ENCODE measurements around the gene EXPH5.

EXPH5 gene

GRCh38 chr11:108486331-108486730 lies 107.2 kb downstream of the EXPH5 start:
- no peak for TF ChIP-seq CTCF (IDR thresholded peaks at IDR 0.05; ENCODE audit: low read depth, low read length)

GRCh38 chr11:108483163-108483562 lies 110.4 kb downstream of the EXPH5 start:
- no peak for TF ChIP-seq CTCF (IDR thresholded peaks at IDR 0.05; ENCODE audit: low read depth, low read length)
- DNase-seq (ENCODE audit: low read depth in 2 of 2) = peak in 1 of 2 donors; percentile 11
- H3K4me3 ChIP-seq (replicated peaks in 1 of 2; ENCODE audit: low read depth in 2 of 2, low read length in 2 of 2) = no peak overlapping the region

More at GRCh38 chr11:108486331-108486730, 107.2 kb downstream of the EXPH5 start:
- H3K4me3 ChIP-seq (replicated peaks in 1 of 2; ENCODE audit: low read depth in 2 of 2, low read length in 2 of 2) = no peak overlapping the region
- DNase-seq (ENCODE audit: low read depth in 2 of 2) = no peak

- no peak overlapping the region for H3K4me3 ChIP-seq (replicated peaks in 1 of 2; ENCODE audit: low read depth in 2 of 2, low read length in 2 of 2)
- no peak for TF ChIP-seq CTCF (IDR thresholded peaks at IDR 0.05; ENCODE audit: low read depth, low read length)
- DNase-seq (ENCODE audit: low read depth in 2 of 2) = no peak
Observed at GRCh38 chr11:108474664-108475463, 118.7 kb downstream of the EXPH5 start.

GRCh38 chr11:108472681-108473080 lies 120.9 kb downstream of the EXPH5 start:
- H3K4me3 ChIP-seq (replicated peaks in 1 of 2; ENCODE audit: low read depth in 2 of 2, low read length in 2 of 2) = no peak overlapping the region
- no peak for DNase-seq (ENCODE audit: low read depth in 2 of 2)
- TF ChIP-seq CTCF (IDR thresholded peaks at IDR 0.05; ENCODE audit: low read depth, low read length) = no peak

- TF ChIP-seq CTCF (IDR thresholded peaks at IDR 0.05; ENCODE audit: low read depth, low read length) = no peak
- DNase-seq (ENCODE audit: low read depth in 2 of 2) = no peak
- no peak overlapping the region for H3K4me3 ChIP-seq (replicated peaks in 1 of 2; ENCODE audit: low read depth in 2 of 2, low read length in 2 of 2)
Observed at GRCh38 chr11:108468478-108468864, 125.1 kb downstream of the EXPH5 start.

- TF ChIP-seq CTCF (IDR thresholded peaks at IDR 0.05; ENCODE audit: low read depth, low read length) = no peak
- peak; percentile 97 to 98 for DNase-seq (ENCODE audit: low read depth in 2 of 2)
- peak within 1 kb of the TSS; percentile 65 to 71 for H3K4me3 ChIP-seq (replicated peaks in 1 of 2; ENCODE audit: low read depth in 2 of 2, low read length in 2 of 2)
Observed at GRCh38 chr11:108467091-108467823, 126.3 kb downstream of the EXPH5 start, which contains the start of gene C11orf65. C11orf65 (minus strand) TSS chr11:108467529; CDS start chr11:108461559, 5,970 bp downstream.
